Measurements from ENCODE around the gene E2F2.

GRCh38 chr1:23578997-23579363, 47.9 kb upstream of the E2F2 start:
- TF ChIP-seq YY1 (IDR thresholded peaks at IDR 0.05; ENCODE audit: insufficient read depth, insufficient read length): no peak
- TF ChIP-seq ZNF274 (IDR thresholded peaks at IDR 0.05; ENCODE audit: low read depth, low read length): no peak
- TF ChIP-seq SUZ12 (IDR thresholded peaks at IDR 0.05; ENCODE audit: extremely low read depth, insufficient read depth, insufficient read length): no peak

Data from NT2/D1 (cell line).